Neural cell (in vitro differentiated cells): ENCODE measurements around the gene EMILIN2. TPM values are rescaled to one million over a fixed set of nuclear protein-coding genes. Genes with fewer than 3 reads are reported as not detected.

ENCODE experiments used
- H2AFZ ChIP-seq: fragments of 200-600, 300-800 bp; sonication (generic), shearing (Covaris generic); 2 replicates; pipeline ENCODE4 v1.6.0; 2014; ENCODE audit warnings: low read depth, mild to moderate bottlenecking, antibody characterized with exemption, low read length, moderate library complexity
- H3F3A ChIP-seq: fragments of 200-600 bp; shearing (Covaris generic); 2 replicates; pipeline ENCODE4 v1.6.1; 2016; ENCODE audit warnings: mild to moderate bottlenecking, moderate library complexity, mixed read lengths, antibody characterized with exemption, low read length; ENCODE audit not compliant: insufficient read depth, poor library complexity, severe bottlenecking
- H3K27ac ChIP-seq: fragments of 200-600, 300-800 bp; sonication (generic), shearing (Covaris generic); 2 replicates; pipeline ENCODE4 v1.5.1; 2014; ENCODE audit warnings: mild to moderate bottlenecking, low read length, moderate library complexity
- H3K27me3 ChIP-seq: fragments of 300-800, 200-600 bp; sonication (generic), shearing (Covaris generic); 2 replicates; pipeline ENCODE4 v1.6.0; 2014; ENCODE audit warnings: mild to moderate bottlenecking, low read depth, low read length, moderate library complexity; ENCODE audit not compliant: insufficient read depth
- H3K36me3 ChIP-seq: fragments of 300-800, 200-600 bp; sonication (generic), shearing (Covaris generic); 2 replicates; pipeline ENCODE4 v1.5.1; 2014; ENCODE audit warnings: mild to moderate bottlenecking, antibody characterized with exemption, low read length, moderate library complexity; ENCODE audit not compliant: insufficient read depth
- H3K4me2 ChIP-seq: fragments of 300-800, 200-600 bp; sonication (generic), shearing (Covaris generic); 2 replicates; pipeline ENCODE4 v1.6.0; 2014; ENCODE audit warnings: mild to moderate bottlenecking, low read length
- H3K4me3 ChIP-seq: fragments of 300-800, 200-600 bp; sonication (generic), shearing (Covaris generic); 2 replicates; pipeline ENCODE4 v1.5.1; 2014; ENCODE audit warnings: mild to moderate bottlenecking, low read length, moderate library complexity
- H3K79me2 ChIP-seq: fragments of 200-600 bp; shearing (Covaris generic); replicated peaks from 2 replicates; pipeline ENCODE4 v1.6.0; 2014; ENCODE audit warnings: mild to moderate bottlenecking, low read length, moderate library complexity; ENCODE audit not compliant: insufficient read depth
- H3K9ac ChIP-seq: fragments of 300-800, 200-600 bp; sonication (generic), shearing (Covaris generic); 2 replicates; pipeline ENCODE4 v1.6.1; 2016; ENCODE audit warnings: mild to moderate bottlenecking, low read length, mixed read lengths
- H3K9me2 ChIP-seq: fragments of 200-600 bp; shearing (Covaris generic); 2 replicates; pipeline ENCODE4 v1.6.1; 2016; ENCODE audit warnings: mild to moderate bottlenecking, low read length, mixed read lengths; ENCODE audit not compliant: insufficient read depth
- H3K9me3 ChIP-seq: fragments of 200-600, 300-800 bp; sonication (generic), shearing (Covaris generic); 2 replicates; pipeline ENCODE4 v1.6.1; 2016; ENCODE audit warnings: mild to moderate bottlenecking, mixed run types, low read length, moderate library complexity, mixed read lengths
- H4K20me1 ChIP-seq: fragments of 200-600 bp; shearing (Covaris generic); 2 replicates; pipeline ENCODE4 v1.6.1; 2016; ENCODE audit warnings: mild to moderate bottlenecking, mixed run types; ENCODE audit not compliant: insufficient read depth
- CTCF ChIP-seq: fragments of 450-650 bp; IDR thresholded peaks from 2 replicates; pipeline ENCODE4 v1.5.1; 2014; ENCODE audit warnings: antibody characterized with exemption, mild to moderate bottlenecking, moderate library complexity; ENCODE audit not compliant: poor library complexity, severe bottlenecking
- EP300 ChIP-seq: fragments of 450-650 bp; conservative IDR thresholded peaks from 2 replicates; pipeline ENCODE4 v1.6.1; 2014; ENCODE audit warnings: antibody characterized with exemption, mild to moderate bottlenecking, moderate library complexity; ENCODE audit not compliant: poor library complexity, severe bottlenecking
- EZH2 ChIP-seq: fragments of 200-600, 300-800 bp; shearing (Covaris generic), sonication (generic); IDR thresholded peaks from 2 replicates; pipeline ENCODE4 v1.6.1; 2014; ENCODE audit warnings: antibody characterized with exemption, low read length, borderline replicate concordance, mild to moderate bottlenecking; ENCODE audit not compliant: insufficient read depth, poor library complexity, severe bottlenecking
- MXI1 ChIP-seq: fragments of 450-650 bp; conservative IDR thresholded peaks from 2 replicates; pipeline ENCODE4 v1.6.1; 2014; ENCODE audit warnings: antibody characterized with exemption, mild to moderate bottlenecking; ENCODE audit not compliant: poor library complexity, severe bottlenecking
- POLR2AphosphoS5 ChIP-seq: IDR thresholded peaks from 2 replicates; pipeline ENCODE4 v1.6.1; 2012
- REST ChIP-seq: IDR thresholded peaks from 2 replicates; pipeline ENCODE4 v1.6.1; 2012; ENCODE audit warnings: borderline replicate concordance
- SMC3 ChIP-seq: fragments of 450-650 bp; conservative IDR thresholded peaks from 2 replicates; pipeline ENCODE4 v1.6.1; 2014; ENCODE audit warnings: antibody characterized with exemption, mild to moderate bottlenecking, moderate library complexity; ENCODE audit not compliant: poor library complexity
- TAF1 ChIP-seq: IDR thresholded peaks from 2 replicates; pipeline ENCODE4 v1.6.1; 2012; ENCODE audit warnings: low read depth
- polyA plus RNA-seq: library from polyadenylated mRNA; depleted of rRNA; stranded (reverse); fragments of >200 nt; gene quantifications from 2 replicates; pipeline ENCODE4 v1.2.3, GENCODE V29; 2014

Gene EMILIN2
- polyA plus RNA-seq, 1 donor from 2014 or later, result not detected

- Histone ChIP-seq H3K4me3 (no peak overlapping the region), H3F3A (no peaks in the 10 kb centered on the region), H3K4me2 (no peak overlapping the region), H3K27ac (no peak overlapping the region), H3K36me3 (no peaks in the 10 kb centered on the region), H3K79me2 (no peaks in the 10 kb centered on the region), H3K9me3 (no peaks in the 10 kb centered on the region), H3K9me2 (no peaks in the 10 kb centered on the region), H2AFZ (no peak overlapping the region), H3K27me3 (no peaks in the 10 kb centered on the region), H4K20me1 (no peaks in the 10 kb centered on the region), H3K9ac (no peak overlapping the region)
- no peak for TF ChIP-seq EP300
Measured at GRCh38 chr18:2898186-2898640, 51.4 kb downstream of the EMILIN2 start.

- Histone ChIP-seq H3K27me3 (peaks cover 11% of the 10 kb centered on the region), H3K9me3 (peaks cover under 1% of the 10 kb centered on the region), H3F3A (no peaks in the 10 kb centered on the region), H3K9ac (no peak overlapping the region), H3K4me3 (no peak overlapping the region), H3K4me2 (no peak overlapping the region), H3K27ac (no peak overlapping the region), H3K9me2 (no peaks in the 10 kb centered on the region), H3K36me3 (no peaks in the 10 kb centered on the region), H2AFZ (no peak overlapping the region), H4K20me1 (no peaks in the 10 kb centered on the region), H3K79me2 (no peaks in the 10 kb centered on the region)
- TF ChIP-seq CTCF (no peak), REST (no peak), POLR2AphosphoS5 (no peak), EP300 (no peak), MXI1 (no peak), TAF1 (no peak), SMC3 (no peak), EZH2 (no peak)
Measured at GRCh38 chr18:2900684-2901422, 54.0 kb downstream of the EMILIN2 start.
